ENCODE measurements around the gene ASXL2. TPM values are rescaled to one million over a fixed set of nuclear protein-coding genes. Genes with fewer than 3 reads are reported as not detected.

Gene ASXL2
- total RNA-seq, 1 experiment from 2014 or later = 32.7 TPM

GRCh38 chr2:25842155-25842554 lies 36.1 kb downstream of the ASXL2 start:
- Histone ChIP-seq H3K23me2 (ENCODE audit: insufficient read length, low read depth, low read length, poor library complexity, severe bottlenecking) (no peaks in the 10 kb centered on the region), H3K4me1 (ENCODE audit: insufficient read depth, low read length) (no peaks in the 10 kb centered on the region), H2BK20ac (ENCODE audit: low read depth, low read length, poor library complexity, severe bottlenecking) (no peak overlapping the region), H3K9ac (ENCODE audit: extremely low read depth, insufficient read length, low read length) (no peak overlapping the region), H2BK15ac (ENCODE audit: low read depth, low read length) (no peak overlapping the region), H2BK5ac (ENCODE audit: insufficient read length, low read length) (no peak overlapping the region), H3K9me3 (ENCODE audit: control insufficient read depth, low read depth, low read length) (no peaks in the 10 kb centered on the region), H4K5ac (ENCODE audit: insufficient read length, low read depth, low read length) (no peak overlapping the region), H3K27ac (ENCODE audit: insufficient read length, low read depth, low read length) (no peak overlapping the region), H3K27me3 (ENCODE audit: insufficient read depth, low read length) (no peaks in the 10 kb centered on the region), H2AK5ac (ENCODE audit: insufficient read length, low read length) (no peak overlapping the region), H2BK120ac (ENCODE audit: low read depth, low read length, poor library complexity, severe bottlenecking) (no peak overlapping the region), H2BK12ac (ENCODE audit: insufficient read length, low read depth, low read length) (no peak overlapping the region), H3T11ph (ENCODE audit: low read length) (no peak overlapping the region), H3K23ac (ENCODE audit: insufficient read length, low read depth, low read length) (no peak overlapping the region), H2AFZ (ENCODE audit: low read length) (no peak overlapping the region), H4K8ac (replicated peaks; ENCODE audit: insufficient read length, low read depth, low read length) (no peak overlapping the region), H4K20me1 (ENCODE audit: control insufficient read depth, insufficient read depth, insufficient read length) (no peaks in the 10 kb centered on the region), H3K4me2 (ENCODE audit: insufficient read depth, insufficient read length, low read length) (no peak overlapping the region), H3K4ac (ENCODE audit: low read depth, low read length) (no peak overlapping the region), H3K18ac (ENCODE audit: insufficient read length, low read depth, low read length) (no peak overlapping the region), H4K91ac (ENCODE audit: insufficient read length, low read depth, low read length) (no peak overlapping the region), H3K79me1 (ENCODE audit: insufficient read depth, low read depth, low read length, poor library complexity, severe bottlenecking) (peaks cover 5% of the 10 kb centered on the region), H3K79me2 (ENCODE audit: insufficient read depth, low read length) (no peaks in the 10 kb centered on the region), H3K14ac (ENCODE audit: insufficient read depth, low read length) (no peak overlapping the region), H3K56ac (ENCODE audit: insufficient read length, low read depth, low read length) (no peak overlapping the region)
- no CpG with 5 or more reads among the region's 1 CpG for WGBS (ENCODE audit: extremely low coverage, insufficient read length, low lambda C conversion rate)
- no peak overlapping the region for H3K27ac Mint-ChIP-seq
- no peaks in the 10 kb centered on the region for H3K9me3 Mint-ChIP-seq
- no peak for DNase-seq
- H3K27me3 Mint-ChIP-seq (ENCODE audit: low read depth) = no peaks in the 10 kb centered on the region
- H3K4me1 Mint-ChIP-seq = no peaks in the 10 kb centered on the region
- TF ChIP-seq CTCF (conservative IDR thresholded peaks at IDR 0.05) = no peak
- H3K4me3 Mint-ChIP-seq = no peak overlapping the region
- H3K36me3 Mint-ChIP-seq (ENCODE audit: insufficient read depth in 1 of 3, low read depth in 3 of 3) = peaks cover 4 to 15% (median 5%) of the 10 kb centered on the region in 3 experiments; a peak in 5 of 7 replicates
